ENCODE results near the gene PRKCH. TPM values are rescaled to one million over a fixed set of nuclear protein-coding genes. Genes with fewer than 3 reads are reported as not detected.

PRKCH gene
- total and polyA plus RNA-seq, 9 of the 15 experiments (the other 6 are each of a cell fraction or from before 2014, with no cell fraction given) = 0.61 to 4.4 (median 4.0) TPM

- Histone ChIP-seq H3K4me2 (ENCODE audit: insufficient read depth, low read length) (no peak overlapping the region), H3K36me3 (ENCODE audit: control insufficient read depth, insufficient read depth, low read length) (no peaks in the 10 kb centered on the region), H3K79me2 (ENCODE audit: control insufficient read depth, insufficient read depth, low read length) (no peaks in the 10 kb centered on the region), H4K20me1 (replicated peaks; ENCODE audit: control insufficient read depth, insufficient read depth, low read length) (no peaks in the 10 kb centered on the region), H3K9ac (ENCODE audit: insufficient read depth in 1 of 2, low read depth in 2 of 2, low read length in 2 of 2) (no peak overlapping the region), H3K9me1 (ENCODE audit: control insufficient read depth, insufficient read depth, low read length) (no peaks in the 10 kb centered on the region), H3K9me3 (replicated peaks; ENCODE audit: control insufficient read depth, insufficient read depth, low read depth, low read length) (no peaks in the 10 kb centered on the region), H3K4me1 (replicated peaks in 1 of 2; ENCODE audit: control insufficient read depth in 2 of 2, insufficient read depth in 2 of 2, low read length in 2 of 2) (no peaks in the 10 kb centered on the region; a peak in 1 of 5 replicates), H3K4me3 (no peak overlapping the region), H3K27me3 (ENCODE audit: control insufficient read depth in 2 of 2, insufficient read depth in 2 of 2, low read length in 2 of 2) (no peaks in the 10 kb centered on the region), H2AFZ (ENCODE audit: low read depth, low read length) (no peak overlapping the region), H3K27ac (ENCODE audit: extremely low read depth, low read depth, low read length) (no peak overlapping the region)
- TF ChIP-seq MCM7 (IDR thresholded peaks at IDR 0.05) (no peak), SNAPC5 (CRISPR knock-in tag; IDR thresholded peaks at IDR 0.05) (no peak), PML (IDR thresholded peaks at IDR 0.05; ENCODE audit: low read length) (no peak), NUFIP1 (IDR thresholded peaks at IDR 0.05; ENCODE audit: partially characterized antibody) (no peak), RAD21 (CRISPR knock-in tag; conservative IDR thresholded peaks at IDR 0.05 in 1 of 2, IDR thresholded peaks at IDR 0.05 in 1 of 2) (no peak), ZNF175 (CRISPR knock-in tag; IDR thresholded peaks at IDR 0.05; ENCODE audit: low read depth) (no peak), ZNF644 (tag; IDR thresholded peaks at IDR 0.05; ENCODE audit: low read depth) (no peak), ZNF395 (CRISPR knock-in tag; IDR thresholded peaks at IDR 0.05) (no peak), ETV5 (CRISPR knock-in tag; IDR thresholded peaks at IDR 0.05; ENCODE audit: low read depth) (no peak), BRD4 (IDR thresholded peaks at IDR 0.05) (no peak), GATA2 (CRISPR knock-in tag; IDR thresholded peaks at IDR 0.05) (no peak), TAF7 (tag; IDR thresholded peaks at IDR 0.05) (no peak), HNRNPL (IDR thresholded peaks at IDR 0.05; ENCODE audit: low read depth, low read length) (no peak), SP2 (IDR thresholded peaks at IDR 0.05; ENCODE audit: extremely low read depth, low read depth, low read length, poor library complexity, severe bottlenecking) (no peak), CREB1 (IDR thresholded peaks at IDR 0.05) (no peak), CREB1 (CRISPR knock-in tag; IDR thresholded peaks at IDR 0.05) (no peak)
- TF ChIP-seq, protein P1, sequence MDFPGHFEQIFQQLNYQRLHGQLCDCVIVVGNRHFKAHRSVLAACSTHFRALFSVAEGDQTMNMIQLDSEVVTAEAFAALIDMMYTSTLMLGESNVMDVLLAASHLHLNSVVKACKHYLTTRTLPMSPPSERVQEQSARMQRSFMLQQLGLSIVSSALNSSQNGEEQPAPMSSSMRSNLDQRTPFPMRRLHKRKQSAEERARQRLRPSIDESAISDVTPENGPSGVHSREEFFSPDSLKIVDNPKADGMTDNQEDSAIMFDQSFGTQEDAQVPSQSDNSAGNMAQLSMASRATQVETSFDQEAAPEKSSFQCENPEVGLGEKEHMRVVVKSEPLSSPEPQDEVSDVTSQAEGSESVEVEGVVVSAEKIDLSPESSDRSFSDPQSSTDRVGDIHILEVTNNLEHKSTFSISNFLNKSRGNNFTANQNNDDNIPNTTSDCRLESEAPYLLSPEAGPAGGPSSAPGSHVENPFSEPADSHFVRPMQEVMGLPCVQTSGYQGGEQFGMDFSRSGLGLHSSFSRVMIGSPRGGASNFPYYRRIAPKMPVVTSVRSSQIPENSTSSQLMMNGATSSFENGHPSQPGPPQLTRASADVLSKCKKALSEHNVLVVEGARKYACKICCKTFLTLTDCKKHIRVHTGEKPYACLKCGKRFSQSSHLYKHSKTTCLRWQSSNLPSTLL (IDR thresholded peaks at IDR 0.05) = no peak
- TF ChIP-seq, protein P2, sequence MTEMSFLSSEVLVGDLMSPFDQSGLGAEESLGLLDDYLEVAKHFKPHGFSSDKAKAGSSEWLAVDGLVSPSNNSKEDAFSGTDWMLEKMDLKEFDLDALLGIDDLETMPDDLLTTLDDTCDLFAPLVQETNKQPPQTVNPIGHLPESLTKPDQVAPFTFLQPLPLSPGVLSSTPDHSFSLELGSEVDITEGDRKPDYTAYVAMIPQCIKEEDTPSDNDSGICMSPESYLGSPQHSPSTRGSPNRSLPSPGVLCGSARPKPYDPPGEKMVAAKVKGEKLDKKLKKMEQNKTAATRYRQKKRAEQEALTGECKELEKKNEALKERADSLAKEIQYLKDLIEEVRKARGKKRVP (CRISPR knock-in tag; IDR thresholded peaks at IDR 0.05) = no peak
- CTCF ChIA-PET (ENCODE audit: low intra/inter-chr PET ratio) = no interaction called here
- DNase-seq (ENCODE audit: extremely low read depth in 1 of 4, low spot score in 3 of 4) (no peak), FAIRE-seq (no peak), ATAC-seq (no peak)
- in situ Hi-C loops (cut with MboI) = no loop called here
- intact Hi-C loops (cut with micrococcal nuclease) = no loop called here
- BruUV-seq (replicated peaks) = no TSS peak
- POLR2A ChIA-PET = no interaction called here
- 29% methylated on average over 3 of the region's 3 CpGs for WGBS (ENCODE audit: insufficient coverage, low coverage, missing lambda C conversion rate)
Observed at GRCh38 chr14:61434311-61434710, 112.9 kb downstream of the PRKCH start.
